ENCODE measurements around the gene XPNPEP2.

XPNPEP2 gene, protein sequence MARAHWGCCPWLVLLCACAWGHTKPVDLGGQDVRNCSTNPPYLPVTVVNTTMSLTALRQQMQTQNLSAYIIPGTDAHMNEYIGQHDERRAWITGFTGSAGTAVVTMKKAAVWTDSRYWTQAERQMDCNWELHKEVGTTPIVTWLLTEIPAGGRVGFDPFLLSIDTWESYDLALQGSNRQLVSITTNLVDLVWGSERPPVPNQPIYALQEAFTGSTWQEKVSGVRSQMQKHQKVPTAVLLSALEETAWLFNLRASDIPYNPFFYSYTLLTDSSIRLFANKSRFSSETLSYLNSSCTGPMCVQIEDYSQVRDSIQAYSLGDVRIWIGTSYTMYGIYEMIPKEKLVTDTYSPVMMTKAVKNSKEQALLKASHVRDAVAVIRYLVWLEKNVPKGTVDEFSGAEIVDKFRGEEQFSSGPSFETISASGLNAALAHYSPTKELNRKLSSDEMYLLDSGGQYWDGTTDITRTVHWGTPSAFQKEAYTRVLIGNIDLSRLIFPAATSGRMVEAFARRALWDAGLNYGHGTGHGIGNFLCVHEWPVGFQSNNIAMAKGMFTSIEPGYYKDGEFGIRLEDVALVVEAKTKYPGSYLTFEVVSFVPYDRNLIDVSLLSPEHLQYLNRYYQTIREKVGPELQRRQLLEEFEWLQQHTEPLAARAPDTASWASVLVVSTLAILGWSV

DNA sequence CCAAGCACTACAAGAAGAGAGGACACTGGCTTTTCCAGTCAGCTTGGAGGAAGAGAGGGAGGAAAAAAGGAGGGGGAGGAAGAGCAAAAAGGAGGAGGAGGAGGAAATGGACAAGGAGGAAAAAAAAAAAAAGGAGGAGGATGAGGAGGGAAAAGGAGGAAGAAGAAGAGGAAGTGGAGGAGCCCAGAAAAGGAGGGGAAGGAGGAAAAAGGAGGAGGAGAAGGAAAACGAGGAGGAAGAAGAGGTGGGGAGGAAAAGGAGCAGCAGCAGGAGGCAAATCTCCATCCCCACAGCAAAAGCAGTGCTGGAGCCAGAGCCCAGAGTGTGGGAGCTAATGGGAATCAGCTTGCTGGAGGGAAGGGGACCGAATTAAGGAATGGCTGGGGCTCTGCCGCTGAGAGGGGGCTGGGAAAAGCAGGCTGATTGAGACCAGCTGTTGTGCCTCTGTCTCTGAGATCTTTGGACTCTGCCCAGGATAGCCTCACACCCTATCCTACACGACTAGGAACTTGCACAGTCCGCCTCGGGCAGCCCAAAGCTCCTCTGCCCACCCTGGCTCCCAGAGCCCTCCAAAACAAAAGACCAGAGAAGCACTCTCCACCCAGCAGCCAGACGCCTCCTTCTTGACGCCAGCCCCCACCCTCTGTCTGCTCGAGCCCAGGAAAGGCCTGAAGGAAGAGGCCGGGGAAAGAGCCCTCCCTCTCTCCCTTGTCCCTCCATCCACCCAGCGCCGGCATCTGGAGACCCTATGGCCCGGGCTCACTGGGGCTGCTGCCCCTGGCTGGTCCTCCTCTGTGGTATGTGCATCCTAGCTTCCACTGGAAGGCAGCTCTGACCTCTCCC lies at the start of gene XPNPEP2:
Gene XPNPEP2 (plus strand): TSS at position 514 of the 843 bp plus-strand sequence. CDS start 235 bp downstream, at position 749.
- DNase-seq = peak; percentile 71

DNA sequence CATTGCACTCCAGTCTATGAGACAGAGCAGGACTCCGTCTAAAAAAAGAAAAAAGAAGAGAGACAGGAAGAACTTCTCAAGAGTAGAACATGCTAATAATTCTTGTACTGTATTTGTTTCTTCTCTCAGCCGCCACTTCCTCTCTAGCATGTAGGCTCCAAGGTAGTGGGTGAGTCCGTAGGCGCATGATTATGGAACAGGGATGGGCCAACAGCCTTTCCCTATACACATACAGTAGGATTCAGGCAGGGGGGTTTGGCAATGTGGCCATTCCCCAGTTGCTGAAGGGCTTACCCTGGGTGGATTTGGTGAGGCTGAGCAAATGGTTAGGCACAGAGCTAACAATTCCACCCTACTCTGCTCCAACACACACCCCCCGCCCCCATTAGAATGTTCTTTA lies 49.0 kb upstream of the XPNPEP2 start:
- no peak for DNase-seq

DNA sequence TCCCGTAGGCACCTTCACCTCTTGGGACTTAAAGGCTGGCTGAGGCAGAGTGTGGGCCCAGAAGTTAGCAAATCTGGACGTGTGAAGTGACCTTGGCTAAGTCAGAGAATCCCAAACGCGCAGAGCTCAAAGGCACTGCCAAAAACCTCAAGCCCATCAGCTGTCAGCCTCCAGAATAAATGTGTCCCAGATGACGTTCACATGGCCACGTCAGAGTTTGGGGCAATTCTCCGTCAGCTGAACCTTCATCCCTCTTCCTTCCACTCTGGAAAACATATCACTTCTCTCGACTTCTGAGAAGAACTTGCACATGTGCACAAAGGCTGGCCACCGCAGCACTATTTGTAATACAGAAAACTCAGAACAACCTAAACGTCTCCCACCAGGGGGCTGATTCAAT lies 48.3 kb upstream of the XPNPEP2 start:
- peak; percentile 8 for DNase-seq

DNA sequence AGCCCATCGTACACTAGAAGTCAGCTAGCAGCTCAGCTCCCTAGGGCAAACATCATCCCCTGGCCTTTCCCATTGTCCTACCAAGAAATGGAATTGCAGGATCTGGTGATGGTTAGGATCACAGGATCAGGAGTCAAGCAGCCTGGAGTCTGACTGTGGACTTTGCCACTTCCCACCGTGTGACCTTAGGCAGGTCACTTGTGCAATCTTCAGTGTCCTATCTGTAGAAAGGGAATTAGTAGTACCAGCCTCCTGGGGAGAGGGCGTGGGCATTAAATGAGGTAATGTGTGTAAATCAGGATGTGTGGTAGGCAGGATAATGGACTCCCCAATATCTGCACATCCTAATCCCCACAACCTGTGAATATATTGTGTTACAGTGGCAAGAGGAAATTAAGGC lies 45.4 kb upstream of the XPNPEP2 start:
- DNase-seq = no peak

DNA sequence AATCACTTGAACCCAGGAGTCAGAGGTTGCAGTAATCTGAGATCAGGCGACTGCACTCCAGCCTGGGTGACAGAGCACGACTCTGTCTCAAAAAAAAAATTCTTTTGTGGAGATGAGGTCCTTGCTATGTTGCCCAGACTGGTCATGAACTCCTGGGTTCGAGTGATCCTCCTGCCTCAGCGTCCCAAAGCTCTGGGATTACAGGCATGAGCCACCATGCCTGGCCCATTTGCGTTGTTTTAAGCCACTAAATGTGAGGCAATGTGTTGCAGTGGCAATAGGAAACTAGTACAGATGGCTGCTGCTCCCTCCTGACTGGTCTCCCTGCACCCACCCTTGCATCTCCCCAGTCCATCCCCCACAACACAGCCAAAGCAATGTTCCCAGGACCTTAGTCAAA lies 44.0 kb upstream of the XPNPEP2 start:
- no peak for DNase-seq

DNA sequence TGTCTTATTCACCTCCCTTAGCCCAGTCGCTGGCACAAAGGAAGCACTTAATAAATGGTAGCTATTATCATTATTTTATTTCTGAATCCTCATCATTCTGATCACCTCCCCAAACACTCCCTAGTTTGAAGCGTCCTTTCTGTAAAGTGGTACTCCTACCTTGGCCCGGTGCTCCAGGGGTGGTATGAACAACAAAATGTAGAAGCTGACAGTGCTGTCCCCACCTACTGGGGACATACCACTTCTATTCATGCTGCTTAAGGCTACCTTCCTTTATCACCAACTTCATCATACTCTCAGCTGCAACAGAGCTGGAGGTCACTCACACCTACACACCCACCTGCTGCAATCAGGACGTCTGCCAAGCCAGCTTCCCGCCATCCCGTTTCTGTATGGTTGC lies 43.2 kb upstream of the XPNPEP2 start:
- no peak for DNase-seq

DNA sequence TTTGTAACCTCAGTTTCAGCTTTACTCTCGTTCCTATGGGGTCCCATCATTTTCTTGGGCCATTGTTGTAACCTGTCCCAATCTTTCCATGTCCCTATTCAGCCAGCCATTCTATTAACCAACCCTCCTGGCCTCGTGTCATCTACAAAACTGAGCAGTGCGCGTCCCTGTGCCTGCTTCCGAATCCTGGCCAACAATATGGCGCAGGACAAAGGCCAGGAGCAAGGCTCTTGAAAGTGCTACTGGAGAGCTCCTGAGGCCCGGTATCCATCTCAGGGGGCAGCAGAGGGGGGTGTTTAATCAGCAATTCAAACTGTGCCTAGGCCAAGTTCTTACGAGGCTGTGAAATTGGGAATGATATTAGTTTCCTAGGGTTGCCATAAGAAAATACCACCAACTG lies 42.8 kb upstream of the XPNPEP2 start:
- no peak for DNase-seq

DNA sequence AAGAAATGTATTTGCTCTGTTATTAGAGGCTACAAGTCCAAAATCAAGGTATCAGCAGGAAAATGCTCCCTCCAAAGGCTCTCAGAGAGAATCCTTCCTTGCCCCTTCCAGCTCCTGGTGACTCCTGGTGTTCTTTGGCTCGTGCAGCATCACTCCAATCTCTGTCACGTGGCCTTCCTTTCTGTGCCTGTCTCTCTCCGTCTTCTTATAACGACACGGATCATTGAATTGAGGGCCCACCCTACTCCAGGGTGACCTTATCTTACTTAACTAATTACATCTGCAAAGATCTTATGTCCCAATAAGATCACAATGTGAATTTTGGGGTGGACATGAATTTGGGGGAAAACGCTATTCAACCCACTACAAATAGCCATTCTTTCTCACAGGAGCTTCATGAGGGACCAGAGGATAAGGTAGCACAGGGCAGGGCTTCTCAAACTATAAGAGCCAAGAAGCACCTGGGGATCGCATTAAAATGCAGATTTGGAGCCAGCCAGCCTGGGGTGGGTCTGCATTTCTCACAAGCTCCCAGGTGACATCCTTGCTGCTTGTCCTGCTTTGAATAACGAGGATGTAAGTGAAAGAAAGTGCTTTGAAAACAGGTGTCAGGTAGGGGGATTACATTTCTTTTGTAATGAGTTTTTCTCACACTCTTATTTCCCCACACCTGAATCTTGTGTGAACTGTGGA lies 42.2 kb upstream of the XPNPEP2 start:
- no peak for DNase-seq

DNA sequence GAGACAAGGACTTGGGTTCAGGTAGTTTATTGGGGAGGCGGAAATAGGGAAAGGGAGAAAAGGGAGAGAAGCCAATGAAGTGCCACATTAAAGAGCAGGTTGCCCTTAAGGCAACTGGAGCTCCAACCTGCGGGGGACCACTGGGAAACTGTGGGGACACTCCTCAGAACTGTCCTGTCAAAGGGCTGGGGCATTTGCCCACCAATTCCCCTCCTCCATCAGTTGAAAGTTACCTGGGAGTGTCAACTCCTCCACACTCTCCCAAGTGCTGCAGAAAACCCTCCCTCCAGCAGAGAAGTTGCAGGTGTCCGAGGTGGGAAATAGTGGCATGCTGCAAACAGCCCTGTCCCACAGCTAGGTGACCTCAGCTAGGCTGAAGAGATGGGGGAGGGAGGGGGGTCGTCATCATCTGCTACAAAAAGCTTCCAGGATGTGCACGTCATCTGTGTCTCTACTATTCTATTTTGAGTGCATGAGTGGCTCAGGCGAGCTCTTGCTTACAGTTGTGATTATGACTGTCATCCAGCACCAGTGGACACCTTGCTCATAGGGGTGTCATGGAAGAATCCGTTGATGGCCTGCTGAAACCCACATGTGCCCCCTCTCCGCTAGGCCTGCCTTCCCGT lies 41.5 kb upstream of the XPNPEP2 start:
- no peak for DNase-seq

DNA sequence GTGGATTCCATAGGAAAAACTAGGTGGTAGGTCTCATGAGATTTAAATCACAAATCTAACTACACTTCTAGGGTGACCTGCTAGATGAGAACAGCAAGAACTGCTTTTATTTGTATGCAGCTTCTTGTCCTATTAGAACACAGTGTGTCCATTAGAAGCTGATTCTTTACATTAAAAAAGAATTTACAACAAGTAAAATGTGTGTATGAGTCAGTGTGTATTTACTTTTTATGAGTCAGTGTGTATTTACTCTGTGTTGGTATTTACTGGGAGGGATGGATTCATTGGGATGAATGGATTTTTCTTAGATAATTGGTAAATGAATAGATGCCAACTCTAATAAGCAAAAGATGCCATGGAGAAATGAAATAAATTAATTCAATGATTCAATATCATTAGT lies 40.6 kb upstream of the XPNPEP2 start:
- no peak for DNase-seq

DNA sequence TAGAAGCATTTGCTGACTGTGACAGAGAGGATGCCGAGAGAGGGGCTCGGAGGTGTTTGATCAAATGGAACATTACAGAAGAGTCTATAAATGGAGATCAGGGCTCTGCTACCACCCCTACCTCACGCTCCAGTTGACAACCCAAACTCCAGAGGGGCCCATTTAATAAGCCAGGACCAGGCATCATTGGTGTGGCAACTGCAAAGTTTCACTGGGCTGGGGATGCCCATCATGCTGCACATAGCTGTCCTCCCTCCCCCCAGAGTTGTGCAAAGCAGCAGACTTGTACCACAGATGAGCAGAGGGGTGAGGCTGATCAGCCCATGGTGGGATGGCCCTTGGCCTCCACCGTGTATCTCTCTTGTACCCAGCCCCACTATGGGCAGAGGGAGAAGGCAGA lies 38.2 kb upstream of the XPNPEP2 start:
- DNase-seq = no peak

DNA sequence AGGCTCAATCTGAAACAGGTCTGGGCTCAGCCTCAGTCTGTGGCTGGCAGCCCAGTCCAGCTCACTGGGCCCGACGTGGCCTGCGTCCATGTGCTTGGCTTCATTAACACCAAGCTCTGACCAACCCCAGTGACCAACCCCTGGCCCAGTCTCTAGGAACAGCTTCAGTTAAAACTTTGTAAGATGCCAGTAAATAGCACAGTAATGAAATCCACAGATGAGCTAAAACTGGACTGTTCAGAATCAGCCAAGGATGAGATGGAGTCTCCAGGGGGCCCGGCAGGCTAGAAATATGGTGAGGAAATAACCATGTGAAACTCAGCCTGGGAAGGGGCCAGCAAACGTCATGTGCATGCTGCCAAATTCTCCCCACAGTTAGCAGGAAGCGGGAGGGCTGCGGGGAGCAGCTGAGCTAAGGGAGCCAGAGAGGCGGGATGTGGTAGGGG lies 37.1 kb upstream of the XPNPEP2 start:
- peak; percentile 34 for DNase-seq

DNA sequence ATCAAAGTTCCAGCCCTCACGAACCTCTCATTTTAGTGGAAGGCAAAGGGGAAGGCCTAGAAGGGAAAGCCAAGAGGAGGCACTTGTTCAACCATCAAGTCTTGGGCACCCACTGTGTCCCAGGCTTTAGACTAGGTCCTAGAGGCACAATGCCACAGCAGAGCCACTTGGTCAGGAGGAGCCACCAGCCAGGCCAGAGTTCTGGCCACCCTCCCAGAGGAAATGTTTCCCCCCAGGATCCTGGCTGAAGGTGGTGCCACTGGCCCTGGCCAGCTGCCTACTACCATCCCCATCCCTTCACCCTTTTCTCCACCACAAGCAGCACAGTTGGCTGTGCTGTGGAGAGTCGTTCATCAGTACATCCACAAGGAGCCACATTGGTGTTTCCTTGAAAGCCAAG lies 34.3 kb upstream of the XPNPEP2 start:
- no peak for DNase-seq

DNA sequence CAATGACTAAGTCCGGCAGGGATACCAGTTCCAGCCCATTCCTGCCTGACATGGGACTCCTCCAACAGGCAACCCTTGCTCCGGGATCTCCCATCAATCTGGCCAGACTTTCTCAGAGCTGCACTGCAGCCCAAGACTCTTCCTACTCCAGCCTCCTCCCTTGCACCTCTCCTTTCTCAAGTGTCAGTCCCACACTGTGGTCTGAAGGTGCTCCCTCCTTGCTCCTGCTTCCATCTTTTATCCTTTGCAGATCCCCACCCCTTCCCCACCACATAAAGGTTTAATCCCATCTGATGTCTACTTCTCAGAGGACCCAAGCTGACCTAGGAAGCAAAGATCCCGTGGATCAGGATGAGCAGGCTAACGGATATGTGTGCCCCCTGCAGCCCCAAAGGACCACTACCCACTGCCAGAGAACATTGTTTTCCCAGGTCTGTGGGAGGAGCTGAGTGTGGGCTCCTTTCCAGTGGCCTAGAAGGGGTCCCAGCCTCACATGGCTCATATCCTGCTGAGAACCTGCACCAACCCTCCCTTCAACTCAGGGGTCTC lies 33.3 kb upstream of the XPNPEP2 start:
- DNase-seq = no peak

DNA sequence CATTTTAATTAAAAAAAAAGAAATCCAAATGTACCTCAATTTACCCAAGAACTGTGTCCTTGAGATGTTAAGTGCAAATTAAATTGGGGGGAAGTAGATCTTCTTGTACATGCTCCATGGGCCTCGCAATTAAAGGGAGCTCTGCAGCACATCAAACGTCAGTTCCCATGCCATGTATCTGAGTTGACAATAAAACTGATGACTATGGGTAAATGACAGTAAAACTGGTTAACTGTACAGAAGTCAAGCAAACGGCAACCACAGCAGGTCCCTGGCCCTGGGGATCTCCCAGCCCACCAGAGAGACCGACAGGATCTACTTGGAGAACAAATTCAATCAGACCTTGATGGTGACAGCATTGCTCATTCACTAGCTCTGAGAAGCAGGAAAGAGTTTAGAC lies 32.8 kb upstream of the XPNPEP2 start:
- no peak for DNase-seq

DNA sequence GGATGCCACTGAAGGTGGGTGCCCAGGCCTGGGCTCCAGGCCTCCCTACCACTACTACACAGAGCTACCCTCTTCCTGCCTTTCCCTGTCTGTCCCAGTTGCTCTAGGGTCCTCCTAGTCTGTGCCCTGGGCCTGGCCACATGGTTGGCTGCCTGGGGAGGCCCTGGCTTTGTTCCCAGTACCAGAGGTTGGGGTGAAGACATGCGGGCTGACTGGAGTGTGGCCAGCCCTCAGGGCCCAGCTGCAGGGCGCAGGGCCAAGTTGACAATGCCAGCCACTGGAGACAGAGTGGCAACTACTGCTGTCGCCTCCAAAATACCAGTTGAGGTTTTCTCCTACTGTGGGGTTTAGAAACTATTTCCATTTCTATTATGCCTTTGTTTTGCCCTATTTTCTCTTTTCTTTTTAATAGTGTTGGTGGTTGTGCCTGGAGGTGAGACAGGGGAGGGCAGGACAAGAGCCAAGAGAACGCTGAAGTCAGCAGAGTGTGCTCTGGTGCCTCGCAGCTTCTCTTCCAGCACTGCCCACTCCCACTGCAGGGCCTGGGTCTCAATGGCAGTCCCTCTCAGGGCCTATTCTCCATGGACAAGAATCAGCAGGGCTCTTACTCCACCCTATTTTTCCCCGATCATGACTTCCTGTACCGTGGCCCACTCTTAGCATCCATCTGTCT lies 32.2 kb upstream of the XPNPEP2 start:
- no peak for DNase-seq

DNA sequence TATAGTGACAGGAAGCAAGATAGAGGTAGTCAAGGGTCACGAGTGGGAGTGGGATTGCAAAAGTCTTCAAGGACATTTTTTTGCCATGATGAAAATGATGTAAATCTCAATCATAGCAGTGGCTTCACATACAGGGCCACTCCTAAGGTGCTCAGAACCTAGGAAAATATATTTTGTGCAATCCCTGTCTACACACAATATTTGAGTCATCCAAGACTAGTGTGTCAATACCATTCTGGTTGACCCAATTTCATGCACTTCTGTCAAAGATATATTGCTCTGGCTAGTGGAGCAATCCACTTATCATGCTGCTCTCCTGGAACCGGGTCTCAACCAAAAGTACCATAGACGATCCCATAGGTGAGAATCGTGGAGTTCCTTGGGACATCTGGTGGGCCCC lies 24.2 kb upstream of the XPNPEP2 start:
- no peak for DNase-seq

DNA sequence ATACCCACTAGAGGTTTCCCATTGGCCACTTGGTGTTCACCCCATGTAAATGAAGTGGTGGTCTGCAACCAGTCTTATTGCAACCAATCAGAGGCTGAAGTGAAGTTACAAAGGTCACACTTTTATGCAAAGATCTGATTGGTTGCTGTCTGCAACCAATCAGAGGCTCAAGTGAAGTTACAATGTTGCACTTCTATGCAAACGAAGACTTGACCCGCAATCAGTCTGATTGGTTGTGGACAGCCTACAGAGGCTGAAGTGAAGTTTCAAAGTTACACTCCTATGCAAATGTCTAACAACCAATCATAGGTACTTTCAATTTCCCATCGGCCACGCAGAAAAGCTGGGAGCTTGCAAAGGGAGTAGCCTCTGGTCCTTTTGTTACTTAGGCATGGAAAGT lies 22.3 kb upstream of the XPNPEP2 start:
- DNase-seq = no peak

DNA sequence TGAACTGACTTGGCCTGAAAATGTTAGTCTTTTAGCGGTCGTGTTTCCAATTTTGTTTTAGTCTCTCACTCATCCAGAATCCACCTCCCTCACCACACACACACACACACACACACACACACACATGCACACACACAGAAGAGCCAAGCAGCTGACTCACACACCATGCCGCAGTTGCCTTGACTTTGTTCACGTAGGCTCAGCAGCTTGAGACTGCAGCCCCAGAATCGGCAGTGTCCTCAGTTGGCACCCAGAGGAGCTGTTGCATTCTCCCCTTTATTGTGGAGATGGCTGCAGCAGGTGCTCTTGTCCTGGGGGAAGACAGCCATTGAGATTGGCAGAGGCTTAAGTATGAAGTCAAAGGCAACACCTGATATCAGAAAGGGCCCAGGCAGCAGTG lies 20.9 kb upstream of the XPNPEP2 start:
- DNase-seq = no peak

DNA sequence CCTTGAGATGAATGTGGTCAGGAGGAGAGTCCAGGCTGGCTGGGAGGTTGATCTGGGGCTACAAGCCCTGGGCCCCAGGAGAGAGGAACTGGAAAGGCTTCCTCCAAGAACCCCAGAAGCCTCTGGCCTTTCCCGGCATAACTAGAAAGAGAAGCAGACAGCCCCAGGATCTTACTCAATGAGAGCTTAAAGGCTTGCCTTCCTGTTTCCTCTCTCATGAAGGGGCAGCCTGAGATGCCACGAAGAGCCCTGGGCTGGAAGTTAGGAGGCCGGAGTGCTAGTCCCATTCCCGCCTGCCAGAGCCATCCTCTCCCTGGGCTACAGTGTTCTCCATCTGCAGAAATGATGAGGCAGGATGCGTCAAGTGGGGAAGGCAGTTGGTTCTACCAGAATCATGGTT lies 20.1 kb upstream of the XPNPEP2 start:
- DNase-seq = no peak

DNA sequence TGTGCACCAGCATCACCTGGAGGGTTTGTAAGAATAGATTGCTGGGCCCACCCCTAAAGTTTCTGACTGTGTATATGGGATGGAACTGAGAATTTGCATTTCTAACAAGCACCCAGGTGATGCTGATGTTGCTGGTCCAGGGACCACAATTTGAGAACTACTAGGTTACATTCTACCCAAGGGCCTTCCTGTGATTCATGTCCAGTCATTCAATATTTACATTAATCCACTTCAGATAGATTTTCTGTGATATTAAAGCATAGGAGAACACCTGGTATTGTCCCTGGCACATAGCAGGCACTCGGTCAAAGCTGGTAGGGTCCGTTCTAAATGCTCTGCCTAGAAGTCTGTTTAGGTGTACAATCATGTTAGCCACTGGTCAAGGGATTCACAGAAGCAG lies 19.5 kb upstream of the XPNPEP2 start:
- no peak for DNase-seq
